K562 (cell line): ENCODE data around the gene CSKMT. TPM values are rescaled to one million over a fixed set of nuclear protein-coding genes. Genes with fewer than 3 reads are reported as not detected.
A peak's percentile ranks its signal among the peaks of the same experiment; 100 is the strongest.

Source experiments
- ATF7 ChIP-seq: fragments of 450-650 bp; IDR thresholded peaks from 2 replicates; pipeline ENCODE4 v1.7.1; 2014; ENCODE audit warnings: mild to moderate bottlenecking, moderate library complexity
- CC2D1A ChIP-seq: fragments of 450-650 bp; IDR thresholded peaks from 2 replicates; pipeline ENCODE4 v1.6.1; 2017; ENCODE audit warnings: mild to moderate bottlenecking
- CEBPZ ChIP-seq: fragments of 150-350 bp; IDR thresholded peaks from 2 replicates; pipeline ENCODE4 v1.6.1; 2014; ENCODE audit warnings: low read depth, mild to moderate bottlenecking, low read length, borderline replicate concordance
- CHD7 ChIP-seq: fragments of 200-600 bp; sonication (generic); IDR thresholded peaks from one replicate; pipeline ENCODE4 v1.6.1; 2012; ENCODE audit warnings: mild to moderate bottlenecking, low read depth, low read length, inconsistent platforms
- LARP7 ChIP-seq: fragments of 450-650 bp; IDR thresholded peaks from 2 replicates; pipeline ENCODE4 v1.6.1; 2016
- NR0B1 ChIP-seq: fragments of 450-650 bp; IDR thresholded peaks from one replicate; pipeline ENCODE4 v1.6.1; 2018; ENCODE audit warnings: mild to moderate bottlenecking, moderate library complexity; ENCODE audit not compliant: partially characterized antibody
- TCF7L2 ChIP-seq: fragments of 150-350 bp; IDR thresholded peaks from 2 replicates; pipeline ENCODE4 v1.6.1; 2016; ENCODE audit warnings: low read depth, mild to moderate bottlenecking, low read length, moderate library complexity
- ZBED1 ChIP-seq: IDR thresholded peaks from 2 replicates; pipeline ENCODE4 v1.6.1; 2014
- ZBTB12 ChIP-seq: fragments of 250-450 bp; sonication (Bioruptor Pico); IDR thresholded peaks from 2 replicates; pipeline ENCODE4 v1.4.0; 2020
- ZNF76 ChIP-seq: fragments of 250-450 bp; sonication (Bioruptor Pico); IDR thresholded peaks from 2 replicates; pipeline ENCODE4 v1.4.0; 2020; ENCODE audit warnings: mild to moderate bottlenecking, moderate library complexity, borderline replicate concordance
- polyA plus RNA-seq, 8 experiments: library from polyadenylated mRNA; depleted of rRNA in 4 of 8; stranded (reverse) in 5 of 8; unstranded in 3 of 8; fragments of >200 nt; fragmentation: Nextera tagmentation in 2 of 8; fragmentation: Illumina TruSeq in 1 of 8; extraction: Ambion mirVana in 2 of 8; extraction: Trizol in 1 of 8; gene quantifications; 2 replicates each; pipeline versions ENCODE4 v1.2.1 to v1.2.3, GENCODE V29; 2011 to 2014; ENCODE audit warnings: inconsistent platforms in 1 of 8, missing spikeins in 1 of 8
- total RNA-seq, 7 experiments: library from RNA; depleted of rRNA in 6 of 7; stranded (reverse); fragments of >200 nt in 6 of 7; fragmentation: Illumina TruSeq in 2 of 7; extraction: Trizol in 2 of 7; gene quantifications; 2 replicates each; pipeline versions ENCODE4 v1.2.1 to v1.2.3, GENCODE V29; 2011 to 2021; ENCODE audit warnings: low replicate concordance in 1 of 7

CSKMT gene
- total and polyA plus RNA-seq, 9 of the 15 experiments (the other 6 are each of a cell fraction or from before 2014, with no cell fraction given), result 10.3 to 108 (median 27.2) TPM

GRCh38 chr11:62694455-62695167, 29.5 kb downstream of the CSKMT start (continued):
- TF ChIP-seq ZNF76 (CRISPR knock-in tag) (no peak), ZBTB12 (CRISPR knock-in tag) (no peak), ATF7 (0 out of 2 replicates have a peak, but pooled peaks have one; percentile 13), ZBED1 (no peak), CHD7 (no peak), CC2D1A (peak; percentile 51; the same call in 1 of the 2 replicates), TCF7L2 (no peak), CEBPZ (no peak), NR0B1 (no peak), LARP7 (no peak)
